Smooth muscle cell (in vitro differentiated cells): ENCODE results near the gene BRPF3. TPM values are rescaled to one million over a fixed set of nuclear protein-coding genes. Genes with fewer than 3 reads are reported as not detected.

ENCODE experiments used
- DNase-seq: peaks from one replicate; lab custom pipeline; 2025; ENCODE audit not compliant: unreplicated experiment; lab: John Stamatoyannopoulos, UW
- H2AFZ ChIP-seq: fragments of 200-600 bp; sonication (generic); 2 replicates; pipeline ENCODE4 v1.6.0; 2016; ENCODE audit warnings: antibody characterized with exemption, low read depth, mild to moderate bottlenecking
- H3F3A ChIP-seq: fragments of 200-600 bp; sonication (generic); 2 replicates; pipeline ENCODE4 v1.6.0; 2017; ENCODE audit warnings: antibody characterized with exemption, low read depth
- H3K27ac ChIP-seq: fragments of 200-600 bp; sonication (generic); 2 replicates; pipeline ENCODE4 v1.5.1; 2016; ENCODE audit warnings: low read depth, mild to moderate bottlenecking
- H3K27me3 ChIP-seq: fragments of 200-600 bp; sonication (generic); 2 replicates; pipeline ENCODE4 v1.6.1; 2016; ENCODE audit warnings: low read depth, mild to moderate bottlenecking
- H3K36me3 ChIP-seq: fragments of 200-600 bp; sonication (generic); 2 replicates; pipeline ENCODE4 v1.5.1; 2016; ENCODE audit warnings: low read depth
- H3K4me1 ChIP-seq: fragments of 200-600 bp; sonication (generic); 2 replicates; pipeline ENCODE4 v1.5.1; 2016; ENCODE audit warnings: low read depth
- H3K4me2 ChIP-seq: fragments of 200-600 bp; sonication (generic); 2 replicates; pipeline ENCODE4 v1.6.0; 2016; ENCODE audit warnings: mild to moderate bottlenecking
- H3K4me3 ChIP-seq: fragments of 200-600 bp; sonication (generic); 2 replicates; pipeline ENCODE4 v1.5.1; 2016; ENCODE audit warnings: mild to moderate bottlenecking
- H3K79me2 ChIP-seq: fragments of 200-600 bp; sonication (generic); 2 replicates; pipeline ENCODE4 v1.6.0; 2016; ENCODE audit warnings: low read depth, mild to moderate bottlenecking
- H3K9ac ChIP-seq: fragments of 200-600 bp; sonication (generic); 2 replicates; pipeline ENCODE4 v1.6.0; 2016; ENCODE audit warnings: low read depth
- H3K9me3 ChIP-seq: fragments of 200-600 bp; sonication (generic); replicated peaks from 2 replicates; pipeline ENCODE4 v1.5.1; 2016; ENCODE audit warnings: low read depth
- H4K20me1 ChIP-seq: fragments of 200-600 bp; sonication (generic); 2 replicates; pipeline ENCODE4 v1.6.0; 2016; ENCODE audit warnings: low read depth
- CTCF ChIP-seq: fragments of 200-600 bp; sonication (generic); IDR thresholded peaks from 2 replicates; pipeline ENCODE4 v1.5.1; 2017; ENCODE audit warnings: borderline replicate concordance, mild to moderate bottlenecking, antibody characterized with exemption; ENCODE audit not compliant: insufficient read depth, poor library complexity, severe bottlenecking
- WGBS: methylation state at CpG from one replicate; pipeline ENCODE4 v1.1.7; 2016; ENCODE audit warnings: low lambda C conversion rate; 5-methylcytosine and 5-hydroxymethylcytosine counted together
- polyA plus RNA-seq: library from polyadenylated mRNA; unstranded; fragments of >200 nt; fragmentation: Nextera tagmentation; extraction: Ambion mirVana; gene quantifications from 2 replicates; pipeline ENCODE4 v1.2.1, GENCODE V29; 2016
- total RNA-seq: library from RNA; depleted of rRNA; stranded (reverse); fragments of >200 nt; gene quantifications from 2 replicates; pipeline ENCODE4 v1.2.3, GENCODE V29; 2014

Gene BRPF3
- total and polyA plus RNA-seq, 2 experiments from 2014 or later, result 8.9 to 20.0 TPM

- Histone ChIP-seq H3K9me3 (no peaks in the 10 kb centered on the region), H3K9ac (no peak overlapping the region), H2AFZ (no peak overlapping the region), H3K4me3 (no peak overlapping the region), H3F3A (no peaks in the 10 kb centered on the region), H3K4me1 (no peaks in the 10 kb centered on the region), H3K4me2 (no peak overlapping the region), H3K79me2 (no peaks in the 10 kb centered on the region), H4K20me1 (no peaks in the 10 kb centered on the region), H3K36me3 (no peaks in the 10 kb centered on the region), H3K27ac (no peak overlapping the region), H3K27me3 (no peaks in the 10 kb centered on the region)
- 91% methylated on average over 2 of the region's 2 CpGs for WGBS
- no peak for DNase-seq
- TF ChIP-seq CTCF, result no peak
Measured at GRCh38 chr6:36186199-36186598, 10.3 kb upstream of the BRPF3 start.

DNA sequence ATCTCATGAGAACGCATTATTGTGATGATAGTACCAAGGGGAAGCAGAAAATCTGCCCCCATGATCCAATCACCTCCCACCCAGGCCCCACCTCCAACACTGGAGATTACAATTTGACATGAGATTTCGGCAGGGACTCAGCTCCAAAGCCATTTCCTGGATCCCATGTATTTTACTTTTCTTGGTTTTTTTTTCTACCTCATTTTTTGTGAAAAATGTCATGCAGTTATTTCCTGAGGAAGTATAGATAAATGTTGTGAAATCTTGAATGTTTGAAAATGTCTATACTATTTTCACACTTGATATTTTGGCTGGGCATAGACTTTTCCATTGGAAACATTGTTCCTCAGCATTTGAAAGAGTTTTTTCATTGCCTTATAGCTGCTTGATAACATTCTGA is 9.1 kb upstream of the BRPF3 start:
- H3F3A ChIP-seq, result no peaks in the 10 kb centered on the region
- WGBS, result 97% methylated on average over 2 of the region's 2 CpGs
- H3K36me3 ChIP-seq, result no peaks in the 10 kb centered on the region
- no peaks in the 10 kb centered on the region for H4K20me1 ChIP-seq
- H3K27ac ChIP-seq, result no peak overlapping the region
- H3K9me3 ChIP-seq, result no peaks in the 10 kb centered on the region
- no peaks in the 10 kb centered on the region for H3K79me2 ChIP-seq
- DNase-seq, result no peak
- H2AFZ ChIP-seq, result no peak overlapping the region
- no peak for TF ChIP-seq CTCF
- no peak overlapping the region for H3K9ac ChIP-seq
- H3K4me3 ChIP-seq, result no peak overlapping the region
- H3K27me3 ChIP-seq, result no peaks in the 10 kb centered on the region
- no peak overlapping the region for H3K4me2 ChIP-seq
- no peaks in the 10 kb centered on the region for H3K4me1 ChIP-seq

GRCh38 chr6:36195471-36196112 is 952 bp upstream of the BRPF3 start:
- DNase-seq, result no peak
- peak overlapping the region; percentile 87 for H3K27ac ChIP-seq
- WGBS, result 21% methylated on average over 8 of the region's 8 CpGs

More at GRCh38 chr6:36195471-36196112, 952 bp upstream of the BRPF3 start:
- peak overlapping the region; percentile 86 for H2AFZ ChIP-seq
- H3F3A ChIP-seq, result no peaks in the 10 kb centered on the region
- no peaks in the 10 kb centered on the region for H3K9me3 ChIP-seq
- peak overlapping the region; percentile 86 for H3K4me3 ChIP-seq
- H4K20me1 ChIP-seq, result peaks cover 19% of the 10 kb centered on the region
- peak overlapping the region; percentile 98 for H3K4me2 ChIP-seq
- H3K36me3 ChIP-seq, result no peaks in the 10 kb centered on the region
- no peak for TF ChIP-seq CTCF
- H3K79me2 ChIP-seq, result peaks cover 34% of the 10 kb centered on the region
- peaks cover 5% of the 10 kb centered on the region for H3K4me1 ChIP-seq
- H3K27me3 ChIP-seq, result no peaks in the 10 kb centered on the region
- H3K9ac ChIP-seq, result peak overlapping the region; percentile 97
